ENCODE measurements around the gene CDCA3. TPM values are rescaled to one million over a fixed set of nuclear protein-coding genes. Genes with fewer than 3 reads are reported as not detected.

Gene CDCA3
- total RNA-seq, 1 experiment from 2014 or later, result 110 TPM

DNA sequence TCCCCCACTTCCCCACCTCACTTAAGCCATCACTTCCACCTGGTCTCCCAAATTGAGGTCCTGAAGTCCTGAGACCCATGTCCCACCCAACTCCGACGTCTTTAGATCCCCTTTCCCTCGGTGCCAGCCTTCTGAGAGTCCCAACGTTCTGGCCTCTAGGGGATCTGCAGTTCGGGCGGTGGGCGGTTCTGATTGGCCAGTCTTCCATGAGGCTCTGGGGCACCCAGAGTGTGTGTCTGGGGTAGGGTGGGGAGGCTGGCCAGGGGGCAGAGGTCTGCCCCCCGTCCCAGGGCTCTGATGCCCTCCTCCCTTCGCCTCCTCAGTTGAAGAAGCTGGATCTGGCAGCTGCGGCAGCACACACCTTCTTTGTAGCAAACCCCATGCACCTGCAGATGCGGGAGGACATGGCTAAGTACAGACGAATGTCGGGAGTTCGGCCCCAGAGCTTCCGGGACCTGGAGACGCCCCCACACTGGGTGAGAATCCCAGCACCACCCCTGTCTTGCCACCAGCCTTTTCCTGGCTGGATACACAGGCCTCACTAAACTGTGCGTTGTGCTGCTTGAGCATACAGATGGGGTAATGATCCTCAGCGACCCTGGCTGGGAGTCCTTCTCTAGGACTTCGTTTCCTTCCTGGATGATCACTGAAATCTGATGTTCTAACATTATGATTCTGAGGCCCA is 21.4 kb downstream of the CDCA3 start:
- Histone ChIP-seq H3K36me3 (peaks cover 14% of the 10 kb centered on the region), H3K4me3 (peak overlapping the region; percentile 81), H3K27me3 (peaks cover 1% of the 10 kb centered on the region), H3K9me3 (no peaks in the 10 kb centered on the region)
- DNase-seq, result peak; percentile 54

DNA sequence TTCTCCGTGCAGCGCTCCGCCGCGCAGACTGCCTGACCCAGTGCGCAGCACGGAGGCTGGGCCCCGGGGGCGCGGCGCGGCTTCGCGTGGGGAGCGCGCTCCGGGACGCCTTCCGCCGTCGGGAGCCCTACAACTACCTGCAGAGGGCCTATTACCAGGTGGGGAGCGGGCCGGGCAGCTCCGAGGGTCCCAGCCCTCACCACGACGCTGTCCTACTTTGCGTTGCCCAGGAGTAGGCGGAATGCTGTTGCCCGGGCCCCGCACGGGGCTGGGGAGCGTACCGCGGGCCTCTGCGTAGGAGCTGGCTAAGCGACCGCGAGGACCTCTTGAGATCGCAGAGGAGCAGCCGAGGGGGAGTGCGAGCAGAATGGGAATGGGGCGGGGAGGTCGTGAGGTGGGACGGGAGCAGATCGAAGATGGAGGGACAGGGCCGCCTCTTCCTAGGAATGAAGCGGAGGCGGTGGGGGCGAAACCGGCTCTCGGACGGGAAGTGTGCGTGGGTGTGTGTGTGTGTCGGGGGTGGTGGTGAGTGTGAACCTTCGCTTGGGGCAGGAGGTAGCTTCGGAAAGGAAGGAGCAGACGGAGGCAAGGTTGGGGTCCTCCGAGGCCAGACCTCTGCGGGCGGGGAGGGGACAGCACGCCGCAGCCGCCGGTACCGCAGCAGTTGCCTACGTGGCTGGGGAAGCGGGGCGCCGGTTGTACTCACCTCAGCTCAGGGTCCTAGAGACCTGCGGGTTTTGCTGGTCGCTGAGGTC is 22.1 kb downstream of the CDCA3 start:
- peak; percentile 54 for DNase-seq
- Histone ChIP-seq H3K27me3 (peaks cover 6% of the 10 kb centered on the region), H3K36me3 (peaks cover 11% of the 10 kb centered on the region), H3K9me3 (no peaks in the 10 kb centered on the region), H3K4me3 (peak overlapping the region; percentile 81)

GRCh38 chr12:6827982-6828780 is 22.9 kb downstream of the CDCA3 start, which contains the start of gene P3H3:
P3H3 (plus strand) TSS chr12:6828407; CDS start chr12:6828441, 34 bp downstream.
- Histone ChIP-seq H3K4me3 (peak within 1 kb of the TSS; percentile 81), H3K9me3 (no peaks in the 10 kb centered on the region), H3K27me3 (peaks cover 12% of the 10 kb centered on the region), H3K36me3 (peaks cover 7% of the 10 kb centered on the region)
- peak; percentile 45 for DNase-seq

GRCh38 chr12:6827437-6827911 is 23.6 kb downstream of the CDCA3 start:
- 0 out of 2 replicates have a peak overlapping the region, but pooled peaks have one; percentile 15 for H3K4me3 ChIP-seq
- peak; percentile 80 for DNase-seq
- no peaks in the 10 kb centered on the region for H3K9me3 ChIP-seq
- peaks cover 19% of the 10 kb centered on the region for H3K27me3 ChIP-seq
- H3K36me3 ChIP-seq, result peaks cover 5% of the 10 kb centered on the region; the same call in 1 of the 2 replicates

- peaks cover 25% of the 10 kb centered on the region for H3K27me3 ChIP-seq
- no peak overlapping the region for H3K4me3 ChIP-seq
- peaks cover 5% of the 10 kb centered on the region; the same call in 1 of the 2 replicates for H3K36me3 ChIP-seq
- no peak for DNase-seq
- no peaks in the 10 kb centered on the region for H3K9me3 ChIP-seq
Measured at GRCh38 chr12:6826734-6827436, 24.2 kb downstream of the CDCA3 start.

DNA sequence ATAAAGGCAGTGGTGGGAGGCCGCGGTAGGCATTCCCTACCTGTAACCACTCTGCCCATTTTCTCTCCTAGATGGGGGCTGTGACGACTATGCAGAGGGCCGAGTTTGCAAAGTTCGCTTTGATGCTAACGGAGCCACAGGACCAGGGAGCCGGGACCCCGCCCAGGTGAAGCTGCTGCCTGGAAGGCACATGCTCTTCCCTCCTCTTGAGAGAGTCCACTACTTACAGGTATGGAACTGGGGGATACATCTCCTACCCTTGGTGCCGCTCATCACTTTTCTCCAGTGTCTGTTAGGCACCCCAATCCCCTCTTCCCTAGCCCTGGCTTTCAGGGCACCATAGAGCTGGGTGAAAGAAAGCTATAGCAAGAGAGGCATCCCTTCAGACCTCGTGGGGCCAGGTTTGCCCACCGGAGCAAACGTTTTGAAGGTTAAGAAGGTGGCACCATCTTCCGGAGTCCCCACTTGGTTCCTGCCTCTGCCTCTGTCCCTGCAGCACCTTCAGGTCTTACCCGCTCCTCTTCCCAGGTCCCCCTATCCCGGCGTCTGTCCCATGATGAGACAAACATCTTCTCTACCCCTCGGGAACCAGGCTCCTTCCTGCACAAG is 24.9 kb downstream of the CDCA3 start:
- Histone ChIP-seq H3K27me3 (peaks cover 26% of the 10 kb centered on the region), H3K36me3 (peaks cover 2% of the 10 kb centered on the region; the same call in 1 of the 2 replicates), H3K4me3 (no peak overlapping the region), H3K9me3 (no peaks in the 10 kb centered on the region)
- DNase-seq, result no peak

DNA sequence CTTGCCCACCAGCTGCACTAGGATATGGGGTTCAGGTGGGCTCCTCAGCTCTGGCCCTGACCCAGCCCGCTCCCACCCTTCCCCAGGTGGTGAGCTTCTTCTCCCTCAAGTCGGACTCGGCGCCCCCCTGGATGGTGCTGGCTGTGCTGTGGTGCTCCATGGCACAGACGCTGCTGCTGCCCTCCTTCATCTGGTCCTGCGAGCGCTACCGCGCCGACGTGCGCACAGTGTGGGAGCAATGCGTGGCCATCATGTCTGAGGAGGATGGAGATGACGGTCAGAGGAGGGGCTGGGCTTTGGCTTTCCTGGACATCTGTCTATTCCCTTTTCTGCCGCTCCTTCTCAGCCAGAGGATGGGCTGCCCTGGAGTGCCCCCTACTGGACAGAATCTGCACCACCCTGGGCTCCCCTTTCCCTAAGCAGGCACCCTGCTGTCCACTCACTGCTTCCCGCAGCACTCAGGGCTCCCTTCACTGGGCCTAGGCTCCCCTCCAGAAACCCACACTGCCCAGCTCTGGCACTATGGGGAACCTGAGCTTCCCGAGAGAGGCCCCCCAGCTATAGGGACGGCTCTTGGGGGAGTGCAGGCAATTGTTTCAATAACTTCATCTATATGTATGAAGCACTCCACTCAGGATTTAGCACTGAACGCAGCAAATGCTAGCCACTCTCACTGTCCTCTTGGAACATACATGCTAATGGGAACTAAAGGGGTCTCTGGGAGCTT is 25.5 kb downstream of the CDCA3 start:
- peak; percentile 75 for DNase-seq
- no peaks in the 10 kb centered on the region for H3K9me3 ChIP-seq
- no peaks in the 10 kb centered on the region for H3K36me3 ChIP-seq
- H3K27me3 ChIP-seq, result peaks cover 26% of the 10 kb centered on the region
- H3K4me3 ChIP-seq, result no peak overlapping the region

- Histone ChIP-seq H3K27me3 (peaks cover 26% of the 10 kb centered on the region), H3K4me3 (no peak overlapping the region), H3K36me3 (no peaks in the 10 kb centered on the region), H3K9me3 (no peaks in the 10 kb centered on the region)
- peak; percentile 26 for DNase-seq
Measured at GRCh38 chr12:6824901-6825381, 26.1 kb downstream of the CDCA3 start.

DNA sequence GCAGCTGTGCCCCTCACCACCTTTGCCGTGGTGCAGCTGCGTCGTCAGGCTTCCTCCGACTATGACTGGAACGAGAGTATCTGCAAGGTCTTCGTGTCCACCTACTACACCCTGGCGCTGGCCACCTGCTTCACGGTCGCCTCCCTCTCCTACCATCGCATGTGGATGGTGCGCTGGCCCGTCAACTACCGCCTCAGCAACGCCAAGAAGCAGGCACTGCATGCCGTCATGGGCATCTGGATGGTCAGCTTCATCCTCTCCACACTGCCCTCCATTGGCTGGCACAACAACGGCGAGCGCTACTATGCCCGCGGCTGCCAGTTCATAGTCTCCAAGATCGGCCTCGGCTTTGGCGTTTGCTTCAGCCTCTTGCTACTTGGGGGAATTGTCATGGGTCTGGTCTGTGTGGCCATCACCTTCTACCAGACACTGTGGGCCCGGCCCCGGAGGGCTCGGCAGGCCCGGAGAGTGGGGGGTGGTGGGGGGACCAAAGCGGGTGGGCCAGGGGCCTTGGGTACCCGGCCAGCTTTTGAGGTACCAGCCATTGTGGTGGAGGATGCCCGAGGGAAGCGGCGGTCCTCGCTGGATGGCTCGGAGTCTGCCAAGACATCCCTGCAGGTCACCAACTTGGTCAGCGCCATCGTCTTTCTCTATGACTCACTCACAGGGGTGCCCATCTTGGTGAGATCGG is 26.9 kb downstream of the CDCA3 start:
- H3K36me3 ChIP-seq, result no peaks in the 10 kb centered on the region
- peaks cover 26% of the 10 kb centered on the region for H3K27me3 ChIP-seq
- no peaks in the 10 kb centered on the region for H3K9me3 ChIP-seq
- peak; percentile 30 for DNase-seq
- H3K4me3 ChIP-seq, result no peak overlapping the region

- Histone ChIP-seq H3K9me3 (no peaks in the 10 kb centered on the region), H3K4me3 (no peak overlapping the region), H3K27me3 (peaks cover 26% of the 10 kb centered on the region), H3K36me3 (no peaks in the 10 kb centered on the region)
- no peak for DNase-seq
Measured at GRCh38 chr12:6823182-6824084, 27.7 kb downstream of the CDCA3 start.

DNA sequence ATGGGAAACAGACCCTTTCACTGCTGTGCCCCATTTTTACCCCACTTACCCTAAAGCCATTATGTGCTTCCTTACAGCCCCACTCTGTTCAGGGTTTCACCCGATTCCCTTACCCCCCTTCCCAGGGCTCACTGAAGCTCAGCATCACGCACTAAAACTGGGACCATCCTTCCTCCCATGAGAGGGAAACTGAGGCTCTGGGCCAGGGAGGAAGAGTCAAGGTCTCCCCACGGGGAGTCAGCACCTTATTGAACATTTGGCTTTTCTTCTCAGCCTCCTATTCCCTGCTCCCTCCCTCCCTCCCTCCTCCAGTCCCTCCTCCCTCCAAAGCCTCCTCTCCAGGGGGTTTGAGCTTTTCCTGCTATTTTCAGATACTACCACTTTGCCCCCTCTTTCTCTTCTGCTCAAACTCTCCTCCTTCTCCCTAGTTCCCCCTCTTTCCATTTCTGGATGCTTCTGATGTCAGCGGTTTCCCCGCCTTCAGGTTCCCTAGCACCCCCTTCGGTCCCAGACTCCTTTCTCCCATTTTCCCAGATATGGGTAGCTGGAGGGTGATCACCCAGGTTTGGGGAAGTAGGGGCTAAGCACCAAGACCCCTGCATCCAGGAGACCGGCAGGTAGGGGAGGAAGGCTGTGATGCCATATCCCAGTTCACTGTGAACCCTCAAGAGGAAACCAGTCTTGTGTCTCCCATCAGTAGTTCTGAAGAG is 28.5 kb downstream of the CDCA3 start:
- H3K27me3 ChIP-seq, result peaks cover 26% of the 10 kb centered on the region
- no peak for DNase-seq
- no peaks in the 10 kb centered on the region for H3K36me3 ChIP-seq
- H3K9me3 ChIP-seq, result no peaks in the 10 kb centered on the region
- no peak overlapping the region for H3K4me3 ChIP-seq

DNA sequence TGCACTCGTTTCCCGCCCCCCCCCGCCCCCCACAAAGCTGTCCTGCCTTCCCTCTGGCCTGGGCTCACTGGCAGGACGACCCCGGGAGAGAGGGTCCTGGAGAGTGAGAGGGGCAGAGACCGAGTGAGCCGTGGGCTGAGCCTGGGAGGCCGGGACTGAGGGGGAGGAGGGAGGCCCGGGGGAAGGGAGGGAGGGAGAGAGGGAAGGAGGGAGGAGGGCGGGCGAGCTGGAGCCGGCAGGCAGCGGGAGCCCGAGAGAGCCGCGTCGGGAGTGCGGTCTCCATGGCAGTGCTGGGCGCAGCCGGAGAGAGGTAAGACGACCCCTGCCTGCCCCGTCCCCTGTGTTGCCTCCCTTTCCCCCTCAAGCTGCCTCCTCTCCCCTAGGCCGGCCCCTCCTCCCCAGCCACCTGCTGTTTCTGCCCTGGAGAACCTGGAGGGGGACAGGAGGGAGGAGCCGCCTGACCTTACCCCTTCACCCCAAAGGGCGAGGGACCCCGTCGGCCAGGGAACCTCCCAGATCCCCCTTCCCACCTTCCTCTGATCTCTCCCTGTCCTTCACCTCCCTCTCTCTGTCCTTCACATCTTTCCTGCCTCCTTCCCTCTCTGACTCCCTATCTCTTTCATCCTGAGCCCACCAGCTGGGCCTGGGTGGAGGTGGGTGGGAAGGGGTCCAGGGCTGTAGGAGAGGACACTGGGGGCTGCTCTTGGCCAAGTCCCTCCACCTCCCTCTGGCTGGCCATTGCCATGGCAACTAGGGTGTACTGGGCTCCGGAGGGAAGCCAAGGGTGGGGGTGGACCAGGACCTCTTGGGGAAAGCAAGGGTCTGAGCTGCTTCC is 29.3 kb downstream of the CDCA3 start, which contains the start of gene GPR162:
TSS of gene GPR162 (plus strand) at position 231 of the 835 bp plus-strand sequence. CDS start 2,078 bp downstream, outside the sequence.
- peak within 1 kb of the TSS; percentile 8; the same call in 1 of the 2 replicates for H3K4me3 ChIP-seq
- H3K36me3 ChIP-seq, result no peaks in the 10 kb centered on the region
- H3K9me3 ChIP-seq, result no peaks in the 10 kb centered on the region
- peak; percentile 38 for DNase-seq
- peaks cover 26% of the 10 kb centered on the region for H3K27me3 ChIP-seq

Data from MG63 (cell line).